Amniotic epithelial cell (primary cell): ENCODE data around the gene TBX5.

ENCODE experiments used
- DNase-seq: peaks from one replicate; pipeline ENCODE4 v3.0.0-alpha.2; 2010; ENCODE audit warnings: low read depth

TBX5 gene

GRCh38 chr12:114406316-114406983 is 506 bp upstream of the TBX5 start:
- DNase-seq = no peak

- no peak for DNase-seq
Measured at GRCh38 chr12:114404926-114405518, 922 bp downstream of the TBX5 start.

- DNase-seq = no peak
Measured at GRCh38 chr12:114404083-114404925, 1.6 kb downstream of the TBX5 start.

GRCh38 chr12:114403690-114404066 is 2.3 kb downstream of the TBX5 start:
- no peak for DNase-seq

- no peak for DNase-seq
Measured at GRCh38 chr12:114403011-114403689, 2.8 kb downstream of the TBX5 start.

GRCh38 chr12:114402084-114402717 is 3.7 kb downstream of the TBX5 start:
- DNase-seq = no peak

- DNase-seq = no peak
Measured at GRCh38 chr12:114401328-114402083, 4.4 kb downstream of the TBX5 start.

- no peak for DNase-seq
Measured at GRCh38 chr12:114400925-114401324, 5.0 kb downstream of the TBX5 start.

- no peak for DNase-seq
Measured at GRCh38 chr12:114400361-114400811, 5.6 kb downstream of the TBX5 start.

GRCh38 chr12:114399664-114400211 is 6.2 kb downstream of the TBX5 start:
- no peak for DNase-seq

GRCh38 chr12:114397978-114398881 is 7.7 kb downstream of the TBX5 start:
- no peak for DNase-seq

- no peak for DNase-seq
Measured at GRCh38 chr12:114396869-114397719, 8.8 kb downstream of the TBX5 start.

- no peak for DNase-seq
Measured at GRCh38 chr12:114396153-114396868, 9.6 kb downstream of the TBX5 start.

GRCh38 chr12:114395755-114396152 is 10.2 kb downstream of the TBX5 start:
- no peak for DNase-seq

- no peak for DNase-seq
Measured at GRCh38 chr12:114395233-114395632, 10.7 kb downstream of the TBX5 start.

- DNase-seq = no peak
Measured at GRCh38 chr12:114393569-114393968, 12.4 kb downstream of the TBX5 start.

GRCh38 chr12:114392909-114393308 is 13.0 kb downstream of the TBX5 start:
- DNase-seq = no peak

- DNase-seq = no peak
Measured at GRCh38 chr12:114391088-114391487, 14.9 kb downstream of the TBX5 start.
